GM21723 (cell line): ENCODE results near the gene SP7.
"Not testable (repeated sequence)": the region's sequence is repeated elsewhere in the genome, so short reads cannot be mapped to it uniquely, and the experiment has no call there.

Source experiments
- ATAC-seq: cut with Tn5 transposase; IDR thresholded peaks from one replicate; pipeline ENCODE4 v1.9.1; 2021; ENCODE audit warnings: mild to moderate bottlenecking, moderate library complexity; ENCODE audit not compliant: unreplicated experiment

SP7 gene

GRCh38 chr12:53347905-53348304, 11.8 kb upstream of the SP7 start:
- ATAC-seq, result no peak

GRCh38 chr12:53346491-53346890, 10.3 kb upstream of the SP7 start:
- ATAC-seq, result no peak

- peak; percentile 24 for ATAC-seq
Measured at GRCh38 chr12:53345486-53346188, 9.5 kb upstream of the SP7 start.

GRCh38 chr12:53344824-53345485, 8.8 kb upstream of the SP7 start:
- peak; percentile 70 for ATAC-seq

GRCh38 chr12:53344487-53344823, 8.3 kb upstream of the SP7 start:
- no peak for ATAC-seq

- ATAC-seq, result no peak
Measured at GRCh38 chr12:53343969-53344368, 7.8 kb upstream of the SP7 start.

- ATAC-seq, result no peak
Measured at GRCh38 chr12:53343449-53343848, 7.3 kb upstream of the SP7 start.

GRCh38 chr12:53340398-53340797, 4.2 kb upstream of the SP7 start:
- no peak for ATAC-seq

- no peak for ATAC-seq
Measured at GRCh38 chr12:53338916-53339315, 2.8 kb upstream of the SP7 start.

GRCh38 chr12:53338017-53338416, 1.9 kb upstream of the SP7 start:
- no peak for ATAC-seq

GRCh38 chr12:53334822-53335221, 1.3 kb downstream of the SP7 start:
- ATAC-seq, result no peak

GRCh38 chr12:53333845-53334244, 2.3 kb downstream of the SP7 start:
- no peak for ATAC-seq

- no peak for ATAC-seq
Measured at GRCh38 chr12:53333289-53333688, 2.9 kb downstream of the SP7 start.

- ATAC-seq, result no peak
Measured at GRCh38 chr12:53332744-53333143, 3.4 kb downstream of the SP7 start.

- ATAC-seq, result not testable (repeated sequence)
Measured at GRCh38 chr12:53332339-53332738, 3.8 kb downstream of the SP7 start.

- ATAC-seq, result no peak
Measured at GRCh38 chr12:53330671-53331070, 5.5 kb downstream of the SP7 start.

GRCh38 chr12:53328043-53328435, 8.1 kb downstream of the SP7 start:
- ATAC-seq, result no peak

- ATAC-seq, result no peak
Measured at GRCh38 chr12:53327435-53328042, 8.6 kb downstream of the SP7 start.

- ATAC-seq, result no peak
Measured at GRCh38 chr12:53326460-53327185, 9.5 kb downstream of the SP7 start.

GRCh38 chr12:53325511-53326061, 10.6 kb downstream of the SP7 start:
- no peak for ATAC-seq

GRCh38 chr12:53324779-53325510, 11.2 kb downstream of the SP7 start:
- ATAC-seq, result peak; percentile 59
